ENCODE measurements around the gene OTUB1.

The OTUB1 gene

DNA sequence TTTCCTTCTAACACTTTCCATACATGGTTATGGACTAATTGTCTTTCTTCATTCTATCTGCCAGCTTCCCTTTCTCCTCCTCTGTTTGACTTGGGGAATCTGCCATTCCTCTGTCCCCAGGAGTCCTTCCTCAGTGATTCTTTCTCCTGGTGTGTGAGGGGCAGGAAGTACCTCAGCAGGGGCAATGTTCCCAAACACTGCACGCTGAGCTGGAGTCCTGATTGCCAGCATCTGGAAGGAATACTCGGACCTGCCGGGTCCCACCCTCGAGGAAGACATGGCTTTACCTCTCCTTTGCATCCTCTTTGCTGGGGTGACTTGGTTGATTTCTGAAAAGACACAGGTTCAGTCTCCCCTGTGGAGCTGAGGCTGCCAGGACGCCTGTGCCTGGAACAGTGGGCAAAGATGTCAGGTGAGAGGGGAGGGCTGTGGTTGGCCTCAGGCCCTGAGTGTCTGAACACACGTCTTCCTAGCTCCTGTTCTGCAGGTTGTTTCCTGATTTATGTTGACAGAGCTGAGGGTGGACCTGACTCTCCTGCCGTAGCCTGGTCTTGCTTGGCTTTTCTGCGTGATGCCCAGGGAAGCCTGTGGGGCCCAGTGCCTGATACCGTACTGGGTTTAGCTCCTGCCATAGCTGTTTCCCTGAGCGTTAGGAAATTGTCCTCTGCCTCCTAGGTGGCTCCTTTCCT is 7.5 kb upstream of the OTUB1 start:
- no peak for DNase-seq (ENCODE audit: low spot score)

DNA sequence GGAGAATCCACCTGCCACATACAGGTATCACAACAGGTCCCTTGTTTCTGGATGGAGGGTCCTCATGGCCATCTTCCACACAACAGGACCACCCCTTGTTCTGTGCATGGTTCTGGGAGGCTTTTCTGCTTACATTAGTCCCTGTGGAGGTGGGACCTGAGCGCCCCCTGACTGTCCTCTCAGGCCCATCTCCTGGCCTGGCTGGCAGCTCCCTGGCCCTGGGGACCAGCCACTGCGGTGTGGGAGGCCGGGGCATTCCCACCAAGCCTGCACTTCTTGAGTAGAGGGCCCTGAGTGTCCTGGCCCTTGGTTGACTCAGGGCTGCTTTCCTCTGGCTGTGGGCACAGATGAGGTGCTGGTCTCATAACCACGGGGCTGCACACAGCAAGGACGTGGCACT is 6.8 kb upstream of the OTUB1 start:
- DNase-seq (ENCODE audit: low spot score) = no peak

DNA sequence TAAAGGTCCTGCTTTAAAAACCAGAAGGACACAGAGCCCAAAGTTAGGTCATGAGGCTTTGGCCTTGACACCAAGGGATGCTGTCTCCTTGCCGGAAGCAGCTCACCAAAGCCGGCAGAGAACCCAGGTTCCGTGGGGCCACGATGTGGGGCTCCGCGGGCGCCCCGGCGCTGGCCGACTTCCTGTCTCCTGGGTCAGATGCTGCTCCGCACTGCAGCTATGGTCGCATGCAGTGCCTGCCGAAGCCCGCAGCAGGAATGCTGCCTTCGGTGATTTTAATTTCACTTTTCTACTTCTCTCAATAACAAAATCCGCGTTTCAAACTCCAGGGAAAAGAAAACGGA is 454 bp upstream of the OTUB1 start:
- peak; percentile 30 for DNase-seq (ENCODE audit: low spot score)

DNA sequence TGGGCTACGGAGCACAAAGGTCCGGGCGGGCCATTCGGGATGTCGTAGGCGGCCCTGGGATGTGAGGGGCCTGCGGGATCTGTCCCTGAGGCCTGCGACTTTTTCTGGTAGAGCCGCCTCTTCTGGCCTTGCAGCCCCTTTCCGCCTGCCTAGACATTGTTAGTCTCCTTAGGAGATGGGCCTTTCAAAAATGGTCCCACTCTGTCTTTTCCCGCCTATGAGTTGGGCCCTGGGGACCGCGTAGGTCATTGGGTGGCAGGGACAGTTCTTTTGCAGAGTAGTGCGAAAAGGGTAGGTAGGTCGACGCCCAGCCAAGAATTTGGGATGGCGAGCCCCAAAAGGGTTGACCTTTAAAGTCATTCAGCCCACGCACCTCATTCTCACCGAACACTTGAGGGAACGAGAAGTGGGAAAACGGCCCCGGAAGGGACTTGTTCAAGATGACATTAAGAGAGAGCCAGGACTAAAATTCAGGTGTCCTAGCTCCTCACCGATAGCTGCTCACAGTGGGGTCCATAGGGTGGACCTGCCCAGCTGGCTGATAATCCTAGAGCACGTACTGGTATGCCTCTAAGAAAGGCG is 785 bp downstream of the OTUB1 start:
- DNase-seq (ENCODE audit: low spot score) = no peak

DNA sequence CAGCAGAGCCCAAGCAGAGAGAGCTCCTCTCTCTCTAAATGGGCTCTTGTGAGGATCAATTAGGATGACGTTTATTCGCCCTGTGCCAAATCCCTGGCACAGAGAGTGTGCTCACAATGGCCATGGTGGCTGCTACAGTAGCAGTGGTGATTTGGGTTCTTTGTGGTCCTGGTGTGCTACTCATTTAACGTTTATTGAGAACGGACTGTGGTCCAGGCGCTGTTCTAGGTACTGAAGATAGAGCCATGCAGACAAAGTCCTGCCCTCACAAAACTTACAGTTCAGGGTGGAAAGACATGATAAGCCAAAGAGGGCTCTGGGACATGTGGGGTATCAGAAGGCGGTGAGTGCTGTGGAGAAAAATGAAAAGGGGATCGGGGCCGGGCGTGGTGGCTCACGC is 5.3 kb downstream of the OTUB1 start:
- no peak for DNase-seq (ENCODE audit: low spot score)

DNA sequence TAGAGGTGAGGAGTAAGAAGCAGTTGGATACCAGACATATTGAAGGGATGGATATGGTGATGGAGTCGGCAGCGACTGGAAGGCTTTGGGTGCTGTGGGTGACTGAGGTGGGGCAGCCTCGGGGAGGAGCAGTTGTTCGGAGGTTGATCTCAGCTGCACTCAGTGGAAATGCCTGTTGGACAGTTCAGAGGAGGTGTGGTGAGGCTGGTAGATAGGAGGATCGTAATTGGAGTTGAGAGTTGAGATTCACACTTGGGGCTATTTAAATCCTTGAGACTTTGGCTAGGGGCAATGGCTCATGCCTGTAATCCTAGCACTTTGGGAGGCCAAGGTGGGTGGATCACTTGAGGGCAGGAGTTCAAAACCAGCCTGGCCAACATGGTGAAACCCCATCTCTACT is 6.9 kb downstream of the OTUB1 start:
- DNase-seq (ENCODE audit: low spot score) = no peak

DNA sequence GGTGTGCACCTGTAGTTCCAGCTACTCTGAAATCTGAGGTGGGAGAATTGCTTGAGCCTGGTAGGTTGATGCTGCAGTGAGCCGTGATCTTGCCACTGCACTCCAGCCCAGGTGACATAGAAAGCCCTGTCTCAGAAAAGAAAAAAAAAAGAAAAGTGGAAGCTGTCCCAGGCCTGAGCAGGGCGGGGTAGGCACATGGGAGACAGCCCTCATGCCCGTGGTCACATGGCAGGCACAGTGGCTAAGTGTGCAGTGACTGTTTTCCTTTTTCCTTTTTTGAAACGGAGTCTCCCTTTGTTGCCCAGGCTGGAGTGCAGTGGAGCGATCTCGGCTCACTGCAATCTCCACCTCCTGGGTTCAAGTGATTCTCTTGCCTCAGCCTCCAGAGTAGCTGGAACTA is 7.8 kb downstream of the OTUB1 start:
- DNase-seq (ENCODE audit: low spot score) = no peak

DNA sequence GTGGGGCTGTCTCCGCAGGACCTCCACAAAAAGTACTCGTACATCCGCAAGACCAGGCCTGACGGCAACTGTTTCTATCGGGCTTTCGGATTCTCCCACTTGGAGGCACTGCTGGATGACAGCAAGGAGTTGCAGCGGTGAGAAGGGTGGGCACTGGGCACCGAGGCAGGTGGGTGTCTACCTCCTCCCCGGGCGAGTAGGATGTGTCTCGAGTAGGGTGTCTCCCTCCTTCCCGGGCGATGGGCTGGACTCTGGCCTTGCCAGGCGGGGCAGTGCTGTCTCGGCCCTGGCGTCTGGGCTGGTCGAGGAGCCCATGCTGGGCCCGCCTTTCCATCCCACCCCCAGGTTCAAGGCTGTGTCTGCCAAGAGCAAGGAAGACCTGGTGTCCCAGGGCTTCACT is 10.3 kb downstream of the OTUB1 start:
- no peak for DNase-seq (ENCODE audit: low spot score)

DNA sequence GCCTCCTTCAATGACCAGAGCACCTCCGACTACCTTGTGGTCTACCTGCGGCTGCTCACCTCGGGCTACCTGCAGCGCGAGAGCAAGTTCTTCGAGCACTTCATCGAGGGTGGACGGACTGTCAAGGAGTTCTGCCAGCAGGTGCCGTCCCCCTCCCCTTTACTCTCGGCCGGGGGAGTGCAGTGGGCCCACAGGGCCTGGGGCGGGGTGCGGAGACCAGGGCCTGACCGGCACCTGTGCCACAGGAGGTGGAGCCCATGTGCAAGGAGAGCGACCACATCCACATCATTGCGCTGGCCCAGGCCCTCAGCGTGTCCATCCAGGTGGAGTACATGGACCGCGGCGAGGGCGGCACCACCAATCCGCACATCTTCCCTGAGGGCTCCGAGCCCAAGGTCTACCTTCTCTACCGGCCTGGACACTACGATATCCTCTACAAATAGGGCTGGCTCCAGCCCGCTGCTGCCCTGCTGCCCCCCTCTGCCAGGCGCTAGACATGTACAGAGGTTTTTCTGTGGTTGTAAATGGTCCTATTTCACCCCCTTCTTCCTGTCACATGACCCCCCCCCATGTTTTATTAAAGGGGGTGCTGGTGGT is 11.0 kb downstream of the OTUB1 start:
- DNase-seq (ENCODE audit: low spot score) = no peak

DNA sequence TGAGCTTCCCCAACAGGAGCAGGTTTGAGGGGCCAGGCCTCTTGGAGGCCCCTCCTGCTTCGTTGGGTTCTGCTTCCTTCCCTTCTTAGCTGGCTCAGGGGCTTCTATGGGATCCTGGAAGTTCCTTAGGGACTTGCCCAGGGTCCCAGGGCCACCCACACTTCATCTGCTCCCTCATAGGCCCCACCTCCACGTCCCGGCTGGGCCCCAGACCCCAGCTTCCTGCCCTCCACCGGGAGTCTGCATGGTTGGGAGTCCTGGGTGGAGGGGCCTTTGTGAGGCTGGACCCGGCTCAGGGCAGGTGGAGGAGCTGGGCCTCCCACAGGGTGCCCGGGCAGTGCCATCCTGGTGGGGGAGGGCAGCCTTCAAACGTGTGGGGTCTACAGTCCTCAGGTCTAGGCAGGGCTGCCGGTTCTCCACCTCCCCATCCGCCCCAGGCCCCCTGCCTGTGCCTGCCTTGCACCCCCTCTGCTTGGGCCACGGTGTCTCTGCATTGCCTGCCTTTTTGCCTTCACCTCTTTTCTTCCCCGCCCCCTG is 11.6 kb downstream of the OTUB1 start:
- no peak for DNase-seq (ENCODE audit: low spot score)

DNA sequence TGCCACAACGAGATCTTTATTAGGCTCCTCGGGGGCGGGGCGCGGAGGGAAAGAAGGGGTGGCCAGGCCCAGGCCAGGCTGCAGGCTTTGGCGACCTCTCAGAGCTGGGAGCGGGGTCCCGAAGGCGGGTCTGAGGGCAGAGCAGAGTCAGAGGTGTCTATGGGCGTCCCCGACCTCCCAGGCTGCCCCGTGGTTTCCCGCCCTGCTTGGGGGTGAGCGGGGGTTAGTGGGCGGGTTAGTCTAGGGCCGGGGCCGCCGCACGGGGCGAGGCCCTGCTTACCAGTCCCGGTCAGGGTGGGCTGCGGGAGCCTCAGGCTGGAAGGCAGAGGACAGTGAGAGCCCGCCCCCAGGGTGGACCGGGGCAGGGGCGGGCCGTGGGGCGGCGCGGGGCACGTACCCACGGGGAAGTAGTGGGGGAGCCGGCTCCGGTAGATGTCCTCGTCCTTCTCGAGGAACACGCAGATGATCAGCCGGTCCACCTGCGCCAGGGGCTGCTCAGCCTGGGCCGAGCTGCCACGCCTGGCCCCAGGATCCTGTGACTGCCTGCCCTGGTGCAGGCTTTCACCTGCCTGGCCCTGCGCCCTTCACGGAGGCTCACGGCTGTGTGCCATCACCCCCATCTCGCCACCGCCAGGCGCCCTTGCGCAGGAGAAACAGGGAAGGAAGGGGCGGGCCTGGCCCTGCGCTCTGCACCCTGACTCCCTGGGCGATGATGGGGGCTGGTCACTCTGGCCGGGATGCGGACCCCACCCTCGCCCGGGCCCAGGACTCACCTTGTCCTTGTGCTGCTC is 12.5 kb downstream of the OTUB1 start:
- no peak for DNase-seq (ENCODE audit: low spot score)

DNA sequence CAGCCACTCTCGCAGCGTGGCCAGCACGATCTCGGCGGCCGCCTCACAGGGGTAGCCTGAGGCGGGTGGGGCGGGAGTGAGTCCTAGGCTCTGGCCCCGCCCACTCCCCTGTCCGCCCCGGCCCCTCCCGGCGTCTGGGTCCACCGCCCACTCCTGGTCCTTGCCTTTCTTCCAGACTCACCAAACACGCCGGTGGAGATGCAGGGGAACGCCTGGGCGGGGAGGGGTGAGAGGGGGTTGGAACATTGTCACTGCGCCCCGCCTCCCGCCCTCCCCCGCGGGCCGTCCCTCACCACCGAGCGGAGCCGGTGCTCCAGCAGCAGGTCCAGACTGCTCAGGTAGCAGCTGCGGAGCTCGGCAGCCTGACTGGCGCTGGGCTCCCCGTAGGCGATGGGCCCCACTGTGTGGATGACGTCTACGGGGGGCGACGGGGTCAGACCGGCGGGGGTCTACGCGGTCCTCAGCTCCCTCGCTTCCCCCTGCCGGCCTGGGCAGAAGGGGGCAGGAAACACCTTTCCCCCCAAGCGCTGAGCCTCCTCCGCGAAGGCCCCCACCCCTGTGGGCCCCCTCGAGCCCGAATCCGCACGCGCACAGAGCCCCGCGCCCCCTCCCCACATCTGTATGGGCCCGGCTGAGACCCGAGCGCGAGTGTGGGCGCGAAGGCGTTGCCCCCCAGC is 13.2 kb downstream of the OTUB1 start:
- no peak for DNase-seq (ENCODE audit: low spot score)

DNA sequence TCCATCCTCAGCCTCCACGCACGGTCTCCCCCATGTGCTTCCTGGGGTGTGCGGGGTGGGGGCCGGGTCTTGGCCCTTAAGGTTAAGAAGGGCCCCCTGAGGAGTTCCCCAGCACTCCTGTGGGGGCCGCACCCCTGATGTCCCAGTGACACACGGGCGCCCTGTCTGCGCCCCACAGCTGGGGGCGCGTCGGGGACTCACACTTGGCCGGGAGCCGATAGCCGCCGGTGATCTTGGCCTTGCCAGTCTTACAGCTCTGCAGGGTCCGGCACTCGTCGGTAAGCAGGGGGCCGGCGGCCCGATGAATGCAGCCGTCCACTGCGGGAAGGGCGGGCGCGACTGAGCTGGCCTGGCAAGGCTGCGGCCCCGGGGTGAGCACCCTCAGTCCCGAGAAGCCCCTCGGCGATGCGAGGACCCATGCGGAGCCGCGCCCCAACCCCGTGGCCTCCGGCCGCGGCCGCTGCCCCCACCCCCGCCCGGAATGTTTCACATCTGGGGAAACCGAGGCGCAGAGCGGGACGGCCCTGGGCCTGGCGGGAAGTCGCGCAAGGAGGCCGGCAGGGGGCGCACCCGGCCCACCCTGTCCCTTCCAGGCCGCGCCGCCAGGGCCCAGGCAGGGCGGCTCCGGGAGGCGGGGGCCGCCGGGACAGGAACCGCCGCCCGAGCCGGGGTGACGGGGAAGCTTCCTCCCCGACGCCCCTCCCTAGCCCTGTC is 13.9 kb downstream of the OTUB1 start:
- DNase-seq (ENCODE audit: low spot score) = peak; percentile 75

DNA sequence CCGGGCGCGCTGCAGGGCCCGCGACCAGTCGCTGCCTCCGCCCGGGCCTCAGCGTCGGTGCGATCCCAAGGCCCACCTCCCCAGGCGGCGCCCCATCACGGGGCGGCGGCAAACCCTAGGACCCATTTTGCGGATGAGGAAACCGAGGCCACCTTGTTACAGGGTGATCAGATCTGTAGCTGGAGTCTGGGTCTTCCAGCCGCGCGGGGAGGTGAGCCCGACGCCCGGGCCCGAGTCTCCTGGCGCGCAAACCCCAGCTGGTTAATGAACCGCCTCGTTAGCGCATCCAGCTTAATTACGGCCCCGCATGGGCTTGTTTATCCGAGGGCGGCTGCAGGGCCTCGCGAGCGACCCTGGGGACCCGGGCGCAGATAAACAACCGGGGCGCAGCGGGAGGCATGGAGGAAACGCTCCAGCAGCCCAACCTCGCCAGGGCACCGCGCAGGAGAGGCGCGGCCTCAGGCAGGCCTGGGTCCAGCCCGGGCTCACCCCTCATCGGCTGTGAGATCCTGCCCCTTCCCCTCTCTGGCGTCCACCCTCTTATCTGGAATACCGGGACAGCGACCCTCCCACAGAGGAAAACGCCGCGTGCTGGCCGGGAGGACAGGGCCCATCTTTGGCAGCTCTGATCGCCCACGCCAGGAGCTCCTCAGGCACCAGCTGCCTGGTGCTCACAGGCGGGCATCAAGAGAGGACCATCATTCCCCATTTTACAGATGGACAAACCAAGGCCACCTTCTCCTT is 14.7 kb downstream of the OTUB1 start:
- no peak for DNase-seq (ENCODE audit: low spot score)

DNA sequence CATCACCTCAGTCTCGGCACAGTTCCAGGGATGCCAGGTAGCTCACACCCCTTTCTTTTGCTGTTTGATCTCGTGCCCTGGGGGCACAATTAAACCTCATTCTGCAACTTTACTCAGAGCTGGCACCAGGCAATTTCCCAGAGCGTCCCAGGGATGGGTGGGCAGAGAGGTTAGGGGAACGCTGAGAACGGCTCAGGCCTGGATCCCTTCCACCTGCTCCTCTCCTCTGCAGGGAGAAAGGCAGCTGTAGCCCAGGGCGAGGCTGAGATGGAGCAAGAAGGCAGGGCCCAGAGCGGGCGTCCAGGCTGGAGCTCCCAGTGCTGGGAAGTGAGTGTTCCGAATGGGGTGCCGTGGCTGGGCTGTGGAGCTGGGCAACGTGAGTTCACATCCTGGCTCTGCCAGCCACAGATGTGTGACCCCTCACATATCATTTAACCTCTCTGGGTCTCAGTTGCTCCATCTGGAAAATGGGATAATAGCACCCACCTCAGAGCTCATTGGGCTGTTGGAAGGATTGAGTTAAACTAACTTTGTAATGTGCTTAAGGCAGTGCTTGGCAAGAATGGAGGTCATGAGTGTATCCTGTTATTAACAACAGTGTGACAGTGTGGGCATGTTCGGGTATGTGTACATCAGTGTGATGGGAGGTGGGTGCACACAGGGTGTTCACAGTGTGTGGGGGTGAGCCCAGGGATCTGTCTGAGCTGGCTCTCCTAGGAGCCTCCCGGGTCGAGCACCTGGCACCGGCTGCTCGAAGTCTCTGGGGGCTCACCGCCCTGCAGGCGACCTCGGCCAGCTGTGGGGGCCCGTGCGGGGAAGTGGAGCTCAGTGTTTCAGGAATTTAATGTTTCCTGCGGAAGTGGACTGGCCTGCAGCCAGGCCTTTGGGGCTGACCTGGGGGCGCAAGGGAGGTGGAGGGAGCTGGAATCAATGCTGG is 15.5 kb downstream of the OTUB1 start:
- DNase-seq (ENCODE audit: low spot score) = peak; percentile 61

DNA sequence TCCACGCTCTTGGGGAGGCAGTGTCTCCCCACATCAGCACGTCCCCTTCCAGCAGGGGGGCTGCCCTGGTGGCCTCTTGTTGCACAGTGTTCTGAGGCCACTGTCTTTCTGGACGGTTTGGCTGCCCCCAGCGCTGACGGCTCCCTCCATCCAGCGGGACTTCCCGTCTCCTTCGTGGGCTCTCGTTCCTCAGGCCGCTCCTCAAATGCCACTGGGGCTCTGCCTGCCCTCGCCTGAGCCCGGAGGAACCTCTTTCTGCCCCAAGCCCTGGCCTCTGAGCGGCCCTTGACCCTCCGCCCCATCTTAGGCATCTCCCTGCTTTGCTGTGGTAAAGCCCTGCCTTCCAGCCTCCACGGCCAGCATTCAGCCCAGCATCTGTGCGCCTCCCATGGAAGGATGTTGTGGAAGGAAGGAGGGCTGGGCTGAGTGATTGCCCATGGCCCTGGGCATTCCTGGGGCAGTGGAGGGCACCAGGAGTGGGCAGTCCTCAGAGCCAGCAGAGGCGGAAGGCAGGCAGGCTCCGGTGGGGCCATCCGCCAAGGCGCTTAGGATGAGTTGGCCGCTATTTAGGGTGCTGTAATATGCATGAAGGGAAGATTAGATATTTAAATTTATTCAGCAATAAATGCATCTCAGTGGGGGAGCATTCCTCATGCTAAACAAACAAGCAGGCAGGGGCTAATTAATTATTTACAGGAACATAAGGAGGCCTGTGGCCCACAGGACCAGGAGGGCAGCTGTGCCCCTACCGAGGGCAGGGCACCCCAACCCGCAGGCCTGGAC is 17.8 kb downstream of the OTUB1 start:
- DNase-seq (ENCODE audit: low spot score) = no peak

DNA sequence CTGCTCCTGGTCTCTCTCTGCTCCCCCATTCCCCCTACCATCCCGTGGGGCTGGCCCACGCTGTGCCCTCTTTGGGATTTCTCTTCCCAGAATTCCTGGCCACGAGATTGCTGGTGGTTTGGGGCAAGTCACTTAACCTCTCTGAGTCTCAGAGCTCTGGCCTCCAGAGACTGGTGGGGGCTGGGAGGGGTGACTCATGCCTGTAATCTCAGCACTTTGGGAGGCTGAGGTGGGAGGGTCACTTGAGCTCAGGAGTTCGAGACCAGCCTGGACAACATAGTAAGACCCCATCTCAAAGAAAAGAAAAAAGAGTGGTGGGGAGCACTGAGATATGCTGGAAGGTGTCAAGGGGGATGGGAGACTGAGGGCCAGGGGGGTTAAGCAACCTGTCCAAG is 18.3 kb downstream of the OTUB1 start:
- DNase-seq (ENCODE audit: low spot score) = no peak

DNA sequence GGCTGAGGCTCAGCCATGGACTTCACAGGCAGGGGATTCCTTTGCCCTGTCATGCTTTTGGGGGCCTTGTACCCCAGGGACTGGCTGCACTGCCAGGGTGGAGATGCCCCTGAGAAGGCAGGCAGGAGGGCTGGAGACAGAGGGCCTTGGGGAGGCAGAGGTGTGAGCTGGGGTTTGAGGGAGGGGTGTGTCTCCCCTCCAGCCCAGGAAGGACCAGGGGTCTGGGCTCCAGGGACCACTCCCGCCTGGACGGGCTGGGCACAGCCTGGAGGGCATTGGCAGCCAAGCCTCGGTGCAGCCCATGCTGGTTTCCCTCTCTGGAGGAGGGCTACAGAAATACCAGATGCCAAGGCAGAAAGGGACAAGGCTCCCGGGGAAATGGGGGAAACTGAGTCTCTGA is 19.5 kb downstream of the OTUB1 start:
- DNase-seq (ENCODE audit: low spot score) = no peak

DNA sequence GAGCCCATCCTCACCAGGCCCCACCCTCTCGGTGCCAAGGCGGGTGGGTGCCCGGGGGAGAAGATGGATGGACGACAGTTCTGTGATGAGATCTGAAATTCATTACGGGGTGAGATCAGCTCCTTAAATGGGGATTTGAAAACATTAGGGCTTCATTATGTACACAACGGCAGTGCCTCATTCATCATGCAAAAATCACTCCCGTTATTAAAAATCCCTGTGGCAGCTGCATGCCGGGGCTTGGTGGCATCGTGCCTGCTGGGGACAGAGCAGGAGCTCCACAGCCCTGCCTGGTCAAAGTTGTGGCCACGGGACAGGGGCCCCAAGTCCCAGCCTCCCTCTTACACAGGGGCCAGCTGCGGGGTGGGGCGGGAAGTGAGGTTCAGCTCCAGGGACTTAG is 20.2 kb downstream of the OTUB1 start:
- no peak for DNase-seq (ENCODE audit: low spot score)
